ENCODE results near the gene TRPV5. TPM values are rescaled to one million over a fixed set of nuclear protein-coding genes. Genes with fewer than 3 reads are reported as not detected.

TRPV5 gene
- total RNA-seq, 2 donors from 2014 or later: not detected

DNA sequence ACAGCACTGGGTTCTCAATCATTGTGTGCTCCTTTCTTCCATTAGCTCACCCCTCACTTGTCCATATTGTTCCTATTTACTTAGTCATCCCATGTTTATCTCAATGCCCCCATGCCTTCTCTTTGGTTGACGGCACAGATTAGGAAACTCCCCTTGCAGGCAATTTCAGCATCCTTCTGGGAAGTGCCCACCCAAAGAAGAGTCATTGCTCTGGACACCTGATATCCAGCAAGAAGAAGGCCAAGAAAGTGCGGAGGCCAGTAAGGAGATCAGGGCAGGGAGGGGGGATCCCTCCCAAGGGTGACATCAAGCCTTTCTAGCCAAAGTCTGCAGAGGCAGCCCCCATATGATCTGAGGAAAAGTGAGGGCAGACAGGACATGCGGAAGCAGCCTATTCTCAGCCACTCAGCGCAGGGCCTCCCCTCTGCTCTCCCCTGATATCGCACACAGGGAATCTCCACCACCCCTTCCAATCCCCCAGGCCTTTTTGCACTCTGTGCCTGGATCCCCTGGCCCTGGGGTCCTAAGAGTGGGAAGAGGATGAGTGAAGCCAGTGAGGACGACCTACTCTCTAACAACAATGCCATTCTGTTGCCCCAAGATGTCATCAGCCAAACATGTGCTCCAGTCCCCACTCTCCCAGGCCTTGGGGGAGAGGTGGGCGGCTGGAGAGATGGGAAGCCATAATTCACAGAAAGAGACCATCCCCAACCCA, 49.8 kb downstream of the TRPV5 start:
- DNase-seq: no peak
- Mint-ChIP-seq H3K4me3 (no peak overlapping the region), H3K36me3 (ENCODE audit: low read depth) (peaks cover 3% of the 10 kb centered on the region), H3K27me3 (peaks cover 75% of the 10 kb centered on the region), H3K27ac (no peak overlapping the region), H3K4me1 (peaks cover 8% of the 10 kb centered on the region)
- H3K9me3 ChIP-seq (ENCODE audit: control insufficient read depth, low read length, poor library complexity, severe bottlenecking): no peaks in the 10 kb centered on the region
- no peak for ATAC-seq

DNA sequence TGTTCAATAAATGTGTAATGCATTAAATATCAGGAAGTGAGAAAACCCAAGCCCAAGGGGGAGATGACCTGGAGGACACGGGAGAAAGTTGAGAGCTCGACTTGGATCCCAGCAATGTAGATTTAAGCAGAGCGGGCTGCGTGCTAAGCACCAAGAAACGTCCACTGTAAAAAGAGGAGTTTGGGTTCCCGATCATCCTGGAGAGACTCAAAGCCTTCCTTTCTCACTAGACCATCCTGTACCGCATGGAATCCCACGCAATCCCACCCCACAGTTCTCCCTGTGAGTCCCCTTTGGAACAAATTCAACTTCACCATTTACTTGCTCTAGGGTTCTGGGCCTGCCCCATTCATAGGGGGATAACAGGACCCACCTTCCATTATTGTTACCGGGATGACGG, 50.4 kb downstream of the TRPV5 start:
- Mint-ChIP-seq H3K4me3 (no peak overlapping the region), H3K36me3 (ENCODE audit: low read depth) (peaks cover 3% of the 10 kb centered on the region), H3K4me1 (peaks cover 8% of the 10 kb centered on the region), H3K27me3 (peaks cover 81% of the 10 kb centered on the region), H3K27ac (no peak overlapping the region)
- H3K9me3 ChIP-seq (ENCODE audit: control insufficient read depth, low read length, poor library complexity, severe bottlenecking): no peaks in the 10 kb centered on the region
- ATAC-seq (no peak), DNase-seq (no peak)

DNA sequence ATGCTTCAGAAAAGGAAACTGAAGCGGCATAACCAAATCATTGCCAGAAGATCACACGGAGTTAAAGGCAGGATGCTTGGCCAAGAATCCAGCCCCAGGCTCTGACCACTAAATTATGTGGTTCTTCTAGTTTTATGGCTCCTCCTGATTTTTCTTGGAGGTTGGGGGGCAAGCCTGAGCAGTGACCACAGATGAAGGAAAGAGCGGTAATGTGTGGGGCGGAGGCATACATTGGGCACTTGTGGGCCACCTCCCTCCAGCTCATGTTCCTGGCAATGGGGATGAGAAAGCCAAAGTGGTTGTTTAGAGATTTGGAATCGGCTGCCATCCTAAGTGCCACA, 51.2 kb downstream of the TRPV5 start:
- Mint-ChIP-seq H3K4me3 (no peak overlapping the region), H3K27me3 (peaks cover 85% of the 10 kb centered on the region), H3K27ac (no peak overlapping the region)

GRCh38 chr7:142881586-142882337, 51.8 kb downstream of the TRPV5 start:
- no peak for DNase-seq
- H3K9me3 ChIP-seq (ENCODE audit: control insufficient read depth, low read length, poor library complexity, severe bottlenecking): no peaks in the 10 kb centered on the region
- H3K4me1 Mint-ChIP-seq: peaks cover 4% of the 10 kb centered on the region
- no peaks in the 10 kb centered on the region for H3K36me3 Mint-ChIP-seq (ENCODE audit: low read depth)
- H3K27me3 Mint-ChIP-seq: peaks cover 81% of the 10 kb centered on the region
- peak overlapping the region; percentile 19 for H3K27ac Mint-ChIP-seq
- ATAC-seq: no peak
- no peak overlapping the region for H3K4me3 Mint-ChIP-seq

More for the DNA sequence above, 51.2 kb downstream of the TRPV5 start:
- DNase-seq: no peak
- Mint-ChIP-seq H3K36me3 (ENCODE audit: low read depth) (peaks cover 2% of the 10 kb centered on the region), H3K4me1 (peaks cover 6% of the 10 kb centered on the region)
- H3K9me3 ChIP-seq (ENCODE audit: control insufficient read depth, low read length, poor library complexity, severe bottlenecking): no peaks in the 10 kb centered on the region
- no peak for ATAC-seq

GRCh38 chr7:142880876-142881505, 52.6 kb downstream of the TRPV5 start:
- ATAC-seq: peak; percentile 82
- no peak overlapping the region for H3K4me3 Mint-ChIP-seq
- H3K36me3 Mint-ChIP-seq (ENCODE audit: low read depth): no peaks in the 10 kb centered on the region
- H3K9me3 ChIP-seq (ENCODE audit: control insufficient read depth, low read length, poor library complexity, severe bottlenecking): no peaks in the 10 kb centered on the region
- peaks cover 5% of the 10 kb centered on the region for H3K4me1 Mint-ChIP-seq
- peak overlapping the region; percentile 19 for H3K27ac Mint-ChIP-seq
- peak in 2 of 3 donors; percentile 25 to 32 for DNase-seq
- H3K27me3 Mint-ChIP-seq: peaks cover 77% of the 10 kb centered on the region

- no peak overlapping the region for H3K27ac Mint-ChIP-seq
- ATAC-seq (no peak), DNase-seq (no peak)
- H3K4me1 Mint-ChIP-seq: peaks cover 6% of the 10 kb centered on the region
- H3K36me3 Mint-ChIP-seq (ENCODE audit: low read depth): no peaks in the 10 kb centered on the region
- peaks cover 72% of the 10 kb centered on the region for H3K27me3 Mint-ChIP-seq
- no peak overlapping the region for H3K4me3 Mint-ChIP-seq
- H3K9me3 ChIP-seq (ENCODE audit: control insufficient read depth, low read length, poor library complexity, severe bottlenecking): no peaks in the 10 kb centered on the region
These were observed 54.5 kb downstream of the TRPV5 start for GRCh38 chr7:142879060-142879459.

DNA sequence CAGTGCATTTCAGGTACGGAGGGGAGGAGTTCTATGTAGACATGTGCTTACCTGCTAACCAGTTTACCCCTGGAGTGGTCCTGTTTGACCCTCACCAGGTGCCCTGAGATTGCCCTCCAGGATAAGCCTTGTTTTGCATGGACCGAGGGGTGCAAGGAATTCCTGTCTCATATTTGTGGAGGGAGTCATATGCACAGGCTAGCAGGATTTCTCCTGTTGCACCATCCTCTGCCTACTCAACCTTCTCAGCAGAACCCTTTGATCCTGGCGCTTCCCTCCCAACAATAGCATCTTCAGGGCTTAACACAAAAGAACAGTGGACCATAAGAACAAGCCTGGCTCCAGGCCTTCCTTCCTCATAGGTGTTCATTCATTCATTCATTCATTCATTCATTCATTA, 55.2 kb downstream of the TRPV5 start:
- peaks cover 6% of the 10 kb centered on the region for H3K4me1 Mint-ChIP-seq
- no peak for ATAC-seq
- peaks cover 65% of the 10 kb centered on the region for H3K27me3 Mint-ChIP-seq
- no peak overlapping the region for H3K4me3 Mint-ChIP-seq
- no peaks in the 10 kb centered on the region for H3K9me3 ChIP-seq (ENCODE audit: control insufficient read depth, low read length, poor library complexity, severe bottlenecking)
- no peaks in the 10 kb centered on the region for H3K36me3 Mint-ChIP-seq (ENCODE audit: low read depth)
- H3K27ac Mint-ChIP-seq: no peak overlapping the region
- no peak for DNase-seq

GRCh38 chr7:142876991-142877910, 56.3 kb downstream of the TRPV5 start:
- ATAC-seq: no peak
- H3K9me3 ChIP-seq (ENCODE audit: control insufficient read depth, low read length, poor library complexity, severe bottlenecking): no peaks in the 10 kb centered on the region
- DNase-seq: no peak
- Mint-ChIP-seq H3K27me3 (peaks cover 54% of the 10 kb centered on the region), H3K4me1 (peaks cover 6% of the 10 kb centered on the region), H3K36me3 (ENCODE audit: low read depth) (no peaks in the 10 kb centered on the region), H3K4me3 (no peak overlapping the region), H3K27ac (no peak overlapping the region)

- peaks cover 47% of the 10 kb centered on the region for H3K27me3 Mint-ChIP-seq
- H3K9me3 ChIP-seq (ENCODE audit: control insufficient read depth, low read length, poor library complexity, severe bottlenecking): no peaks in the 10 kb centered on the region
- ATAC-seq (no peak), DNase-seq (no peak)
- H3K4me1 Mint-ChIP-seq: peaks cover 6% of the 10 kb centered on the region
- peak overlapping the region; percentile 60 for H3K27ac Mint-ChIP-seq
- no peaks in the 10 kb centered on the region for H3K36me3 Mint-ChIP-seq (ENCODE audit: low read depth)
- H3K4me3 Mint-ChIP-seq: no peak overlapping the region
These were observed 57.1 kb downstream of the TRPV5 start for GRCh38 chr7:142876236-142876960.

GRCh38 chr7:142875456-142875855, 58.1 kb downstream of the TRPV5 start:
- H3K9me3 ChIP-seq (ENCODE audit: control insufficient read depth, low read length, poor library complexity, severe bottlenecking): no peaks in the 10 kb centered on the region
- H3K27ac Mint-ChIP-seq: peak overlapping the region; percentile 60
- H3K27me3 Mint-ChIP-seq: peaks cover 43% of the 10 kb centered on the region
- no peak overlapping the region for H3K4me3 Mint-ChIP-seq
- ATAC-seq (no peak), DNase-seq (no peak)
- no peaks in the 10 kb centered on the region for H3K36me3 Mint-ChIP-seq (ENCODE audit: low read depth)
- H3K4me1 Mint-ChIP-seq: peaks cover 2% of the 10 kb centered on the region

- Mint-ChIP-seq H3K4me1 (peaks cover 2% of the 10 kb centered on the region), H3K36me3 (ENCODE audit: low read depth) (no peaks in the 10 kb centered on the region), H3K27ac (no peak overlapping the region), H3K4me3 (no peak overlapping the region), H3K27me3 (peaks cover 37% of the 10 kb centered on the region)
- ATAC-seq: no peak
- no peak for DNase-seq
- H3K9me3 ChIP-seq (ENCODE audit: control insufficient read depth, low read length, poor library complexity, severe bottlenecking): no peaks in the 10 kb centered on the region
These were observed 58.7 kb downstream of the TRPV5 start for GRCh38 chr7:142874837-142875236.

DNA sequence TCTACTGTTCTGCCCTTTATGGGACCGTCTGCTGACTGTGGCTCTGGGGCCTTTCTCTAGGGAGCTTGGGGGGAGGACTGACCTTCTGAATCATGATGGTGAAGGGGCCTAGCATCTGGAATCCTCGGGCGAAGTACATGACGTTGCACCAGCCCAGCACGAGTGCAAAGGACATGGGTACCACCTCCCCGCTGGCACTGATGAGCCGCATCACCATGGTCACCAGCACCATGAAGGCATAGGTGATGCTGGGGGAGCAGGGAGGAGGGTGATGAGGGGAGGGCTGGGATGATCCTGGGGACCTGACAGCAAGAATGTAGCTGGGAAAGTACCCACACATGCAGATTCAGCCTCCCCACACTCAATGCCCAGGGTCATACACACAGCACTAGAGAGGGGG, 59.1 kb downstream of the TRPV5 start:
- peaks cover 2% of the 10 kb centered on the region for H3K4me1 Mint-ChIP-seq
- H3K27me3 Mint-ChIP-seq: peaks cover 33% of the 10 kb centered on the region
- H3K27ac Mint-ChIP-seq: no peak overlapping the region
- no peak overlapping the region for H3K4me3 Mint-ChIP-seq
- H3K9me3 ChIP-seq (ENCODE audit: control insufficient read depth, low read length, poor library complexity, severe bottlenecking): no peaks in the 10 kb centered on the region
- ATAC-seq: no peak
- no peaks in the 10 kb centered on the region for H3K36me3 Mint-ChIP-seq (ENCODE audit: low read depth)
- no peak for DNase-seq
